Activated CD8-positive, alpha-beta T cell treated with anti-CD3 and anti-CD28 coated beads for 36 hours (primary cell): ENCODE results near the gene IKZF4. TPM values are rescaled to one million over a fixed set of nuclear protein-coding genes. Genes with fewer than 3 reads are reported as not detected.
"Not testable (repeated sequence)": the region's sequence is repeated elsewhere in the genome, so short reads cannot be mapped to it uniquely, and the experiment has no call there.

ENCODE experiments used
- ATAC-seq: fragments of 200-7000 bp; cut with Tn5 transposase; one replicate; pipeline ENCODE4 v1.10.0; 2021; ENCODE audit warnings: mild to moderate bottlenecking, moderate library complexity
- CTCF ChIA-PET: fragments of 350-600 bp; sonication (Branson Sonifier 250); formaldehyde crosslinking; loops from one replicate; lab custom pipeline; 2021; ENCODE audit warnings: antibody characterized with exemption; lab: Charles Lee
- POLR2A ChIA-PET: fragments of 350-600 bp; sonication (Branson Sonifier 250); formaldehyde crosslinking; loops from one replicate; lab custom pipeline; 2021; ENCODE audit warnings: antibody characterized with exemption; lab: Charles Lee
- DNase-seq: peaks from one replicate; pipeline ENCODE4 v3.0.0-alpha.2; 2020
- H3K27ac Mint-ChIP-seq: one replicate; pipeline ENCODE4 v1.8.0; 2021; ENCODE audit warnings: mild to moderate bottlenecking, mixed read lengths
- H3K27me3 Mint-ChIP-seq: one replicate; pipeline ENCODE4 v1.8.0; 2021; ENCODE audit warnings: mixed read lengths
- H3K36me3 Mint-ChIP-seq: one replicate; pipeline ENCODE4 v1.8.0; 2021; ENCODE audit warnings: low read depth, mixed read lengths
- H3K4me1 Mint-ChIP-seq: one replicate; pipeline ENCODE4 v1.8.0; 2021; ENCODE audit warnings: low read depth, mixed read lengths
- H3K4me3 Mint-ChIP-seq: one replicate; pipeline ENCODE4 v1.8.0; 2021; ENCODE audit warnings: mild to moderate bottlenecking, moderate library complexity, mixed read lengths
- H3K9me3 Mint-ChIP-seq: one replicate; pipeline ENCODE4 v1.8.0; 2021; ENCODE audit warnings: mixed read lengths
- CTCF ChIP-seq: fragments of 200-600 bp; IDR thresholded peaks from one replicate; pipeline ENCODE4 v1.8.0; 2022; ENCODE audit warnings: antibody characterized with exemption, mild to moderate bottlenecking
- intact Hi-C: fragments of 100-400 bp; cut with micrococcal nuclease; formaldehyde crosslinking; loops from one replicate; pipeline ENCODE4 v1.10.0; 2022
- total RNA-seq, 2 experiments: library from RNA; stranded (reverse); gene quantifications; one replicate each; pipeline ENCODE4 v1.2.3, GENCODE V29; 2021

IKZF4 gene
- total RNA-seq, 2 experiments from 2014 or later, result 20.5 to 20.8 TPM

DNA sequence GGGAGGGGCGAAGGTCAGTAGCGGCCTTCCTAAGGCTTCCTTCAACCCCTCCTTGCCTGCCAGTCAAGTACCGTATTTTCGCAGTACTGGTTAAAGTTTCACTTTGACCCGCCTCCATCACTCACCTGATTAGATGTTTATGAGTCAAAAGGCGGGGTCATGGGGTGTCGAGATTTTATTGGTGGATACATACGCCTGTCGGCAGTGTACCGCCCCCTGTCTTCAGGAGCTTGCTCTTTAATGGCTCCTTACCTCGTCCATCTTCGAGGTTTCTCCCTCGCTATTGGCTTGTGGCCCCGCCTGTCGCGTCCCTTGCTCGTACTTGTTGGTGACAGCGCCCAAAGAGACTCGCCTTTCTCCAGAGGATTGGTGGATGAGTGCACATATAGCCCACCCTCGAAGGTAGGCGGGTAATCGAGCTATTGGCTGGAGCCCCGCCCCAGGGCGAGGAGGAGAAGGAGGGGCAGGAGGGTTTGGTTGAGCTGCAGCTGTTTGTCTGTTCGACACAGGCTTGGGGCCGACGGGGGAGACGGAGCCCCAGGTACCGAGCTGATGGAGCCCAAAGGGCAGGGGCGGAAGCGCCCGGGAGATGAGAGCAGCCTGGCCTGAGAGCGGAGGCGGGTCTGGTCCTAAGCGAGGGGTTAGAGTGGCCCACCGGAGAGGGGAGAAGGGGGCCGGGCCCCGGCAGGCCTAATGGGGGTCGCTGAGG is 47.1 kb upstream of the IKZF4 start, which contains the start of gene RAB5B:
TSS of gene RAB5B (plus strand) at position 480 of the 709 bp plus-strand sequence. CDS start 12,883 bp downstream, outside the sequence.
- peak; percentile 99 for DNase-seq
- no peaks in the 10 kb centered on the region for H3K9me3 Mint-ChIP-seq
- peaks cover 22% of the 10 kb centered on the region for H3K36me3 Mint-ChIP-seq
- H3K4me3 Mint-ChIP-seq, result no peak within 1 kb of the TSS
- peak; percentile 93 for ATAC-seq
- H3K27ac Mint-ChIP-seq, result no peak within 1 kb of the TSS
- ChIA-PET CTCF (interaction anchor here (0.9 to 2.7 kb wide), 22 partner anchors 9 to 244 kb away, joined by 3 to 27 read pairs (median 4); partner anchors contain the start of genes ERBB3, ORMDL2, PYM1 and SARNP), POLR2A (interaction anchor here (0.6 to 2.5 kb wide), 23 partner anchors 8 to 365 kb away, joined by 3 to 10 read pairs (median 4); partner anchors contain the start of genes IL23A, PA2G4 and SMARCC2)
- no peaks in the 10 kb centered on the region for H3K27me3 Mint-ChIP-seq
- intact Hi-C loops, result loop anchor here (2.0 to 10.0 kb wide), 2 partner anchors 45 to 239 kb away; no protein-coding TSS in a partner anchor
- peaks cover 24% of the 10 kb centered on the region for H3K4me1 Mint-ChIP-seq
- TF ChIP-seq CTCF, result no peak

DNA sequence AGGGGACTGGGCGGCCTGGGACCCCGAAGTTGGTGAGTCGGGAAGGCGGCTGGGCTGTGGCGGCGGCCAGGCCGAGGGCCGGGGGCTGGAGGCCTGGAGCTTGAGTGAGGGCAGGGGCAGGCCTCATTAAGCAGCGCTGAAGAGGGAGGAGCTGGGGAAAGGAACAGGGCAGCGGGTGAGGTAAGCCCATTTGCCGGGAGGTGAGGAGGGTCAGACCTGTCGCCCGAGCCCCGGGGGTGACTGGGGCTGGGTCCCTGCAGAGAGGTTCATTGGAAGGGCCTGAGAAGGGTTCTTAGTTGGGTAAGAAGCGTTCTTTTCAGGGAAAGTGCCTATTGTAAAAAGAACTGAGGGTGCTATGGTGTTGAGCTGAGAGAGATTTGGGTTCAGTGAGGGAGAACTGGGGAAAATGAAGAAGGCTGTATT is 46.5 kb upstream of the IKZF4 start:
- Mint-ChIP-seq H3K4me3 (no peak overlapping the region), H3K27me3 (no peaks in the 10 kb centered on the region), H3K36me3 (peaks cover 17% of the 10 kb centered on the region), H3K27ac (no peak overlapping the region), H3K4me1 (peaks cover 26% of the 10 kb centered on the region), H3K9me3 (no peaks in the 10 kb centered on the region)
- no peak for TF ChIP-seq CTCF
- intact Hi-C loops, result loop anchor here (10.0 kb wide), 1 partner anchor 240 kb away; no protein-coding TSS in a partner anchor
- ChIA-PET POLR2A (interaction anchor here (0.8 to 2.5 kb wide), 21 partner anchors 8 to 365 kb away, joined by 3 to 10 read pairs (median 4); partner anchors contain the start of genes IL23A, PA2G4 and SMARCC2), CTCF (interaction anchor here (0.8 to 2.7 kb wide), 25 partner anchors 8 to 248 kb away, joined by 3 to 27 read pairs (median 4); partner anchors contain the start of genes ERBB3, ORMDL2, PYM1 and RNF41)
- DNase-seq, result peak; percentile 52
- ATAC-seq, result no peak

DNA sequence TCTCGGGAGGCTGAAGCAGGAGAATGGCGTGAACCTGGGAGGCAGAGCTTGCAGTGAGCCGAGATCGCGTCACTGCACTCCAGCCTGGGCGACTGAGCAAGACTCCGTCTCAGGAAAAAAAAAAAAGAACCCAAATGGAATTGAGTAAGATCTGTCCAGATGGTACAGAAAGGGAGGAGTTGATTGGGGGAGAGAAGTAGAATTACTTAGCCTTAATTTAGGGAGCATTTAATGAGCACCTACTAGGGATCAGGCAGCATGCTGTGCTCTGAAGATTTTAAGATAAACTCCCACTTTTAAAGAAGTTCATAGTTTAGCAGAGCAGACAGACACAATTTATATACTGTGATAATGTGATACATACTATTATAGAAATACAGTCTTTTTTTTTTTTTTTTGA is 42.5 kb upstream of the IKZF4 start:
- CTCF ChIA-PET, result interaction anchor here (1.1 to 5.4 kb wide), 2 partner anchors 17 to 62 kb away, joined by 3 to 26 read pairs; no protein-coding TSS in a partner anchor
- H3K4me3 Mint-ChIP-seq, result no peak overlapping the region
- H3K9me3 Mint-ChIP-seq, result no peaks in the 10 kb centered on the region
- no peaks in the 10 kb centered on the region for H3K27me3 Mint-ChIP-seq
- POLR2A ChIA-PET, result no interaction called here
- TF ChIP-seq CTCF, result no peak
- peaks cover 22% of the 10 kb centered on the region for H3K4me1 Mint-ChIP-seq
- DNase-seq (no peak), ATAC-seq (no peak)
- H3K36me3 Mint-ChIP-seq, result peaks cover 8% of the 10 kb centered on the region
- intact Hi-C loops, result loop anchor here (10.0 kb wide), 1 partner anchor 244 kb away; no protein-coding TSS in a partner anchor
- no peak overlapping the region for H3K27ac Mint-ChIP-seq

DNA sequence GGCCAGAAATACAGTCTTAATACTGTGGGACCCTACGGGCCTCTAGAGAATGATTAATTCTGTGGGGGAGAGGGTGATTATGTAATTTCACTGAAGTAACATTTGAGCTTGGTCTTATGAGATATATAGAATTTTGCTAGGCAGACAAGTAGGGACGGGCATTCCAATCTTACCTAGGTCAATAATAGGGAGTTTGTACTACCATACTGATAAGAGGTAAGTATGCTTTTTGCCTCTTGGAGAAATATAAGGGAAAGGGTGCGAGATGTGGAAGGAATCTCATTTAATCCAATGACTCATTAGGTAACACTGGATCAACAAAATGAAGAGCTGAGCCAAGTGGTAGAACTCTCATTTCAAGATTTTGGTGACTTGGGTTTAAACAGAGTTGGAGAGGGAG is 41.8 kb upstream of the IKZF4 start:
- no peak for DNase-seq
- H3K27me3 Mint-ChIP-seq, result no peaks in the 10 kb centered on the region
- POLR2A ChIA-PET, result no interaction called here
- H3K36me3 Mint-ChIP-seq, result peaks cover 8% of the 10 kb centered on the region
- no peaks in the 10 kb centered on the region for H3K9me3 Mint-ChIP-seq
- no peak overlapping the region for H3K4me3 Mint-ChIP-seq
- H3K27ac Mint-ChIP-seq, result no peak overlapping the region
- intact Hi-C loops, result loop anchor here (10.0 kb wide), 1 partner anchor 244 kb away; no protein-coding TSS in a partner anchor
- H3K4me1 Mint-ChIP-seq, result peaks cover 22% of the 10 kb centered on the region
- CTCF ChIA-PET, result interaction anchor here (5.4 kb wide), 1 partner anchor 17 kb away, joined by 26 read pairs; no protein-coding TSS in a partner anchor
- no peak for ATAC-seq
- no peak for TF ChIP-seq CTCF

- H3K36me3 Mint-ChIP-seq, ATAC-seq: not testable (repeated sequence)
- POLR2A ChIA-PET, result interaction anchor here (0.6 to 1.2 kb wide), 2 partner anchors 8 to 49 kb away, joined by 3 read pairs; partner anchors contain the start of gene RAB5B
Measured at GRCh38 chr12:55981882-55982281, 39.0 kb upstream of the IKZF4 start.

More at GRCh38 chr12:55981882-55982281, 39.0 kb upstream of the IKZF4 start:
- H3K9me3 Mint-ChIP-seq, intact Hi-C loops, H3K4me3 Mint-ChIP-seq, H3K27me3 Mint-ChIP-seq, DNase-seq, H3K27ac Mint-ChIP-seq: not testable (repeated sequence)
- CTCF ChIA-PET, result interaction anchor here (0.9 to 2.0 kb wide), 6 partner anchors 8 to 244 kb away, joined by 3 to 16 read pairs (median 4); partner anchors contain the start of genes RAB5B and SUOX
- peaks cover 13% of the 10 kb centered on the region for H3K4me1 Mint-ChIP-seq
